GM21447 (cell line): ENCODE results near the gene SLC25A14.

Experiments
- ATAC-seq: cut with Tn5 transposase; IDR thresholded peaks from one replicate; pipeline ENCODE4 v1.9.1; 2021; ENCODE audit not compliant: unreplicated experiment

The SLC25A14 gene

GRCh38 chrX:130378024-130378669 lies 38.4 kb downstream of the SLC25A14 start:
- ATAC-seq: no peak

- ATAC-seq: no peak
These were observed 45.8 kb downstream of the SLC25A14 start, which contains the start of gene GPR119 for GRCh38 chrX:130385520-130385919. Gene GPR119, minus strand, starts transcription at chrX:130385674. Its CDS starts 227 bp downstream, at chrX:130385447.

GRCh38 chrX:130386408-130386808 lies 46.7 kb downstream of the SLC25A14 start:
- ATAC-seq: no peak

GRCh38 chrX:130393451-130394074 lies 53.8 kb downstream of the SLC25A14 start:
- ATAC-seq: no peak

GRCh38 chrX:130395341-130395740 lies 55.6 kb downstream of the SLC25A14 start:
- no peak for ATAC-seq

- ATAC-seq: peak; percentile 97
These were observed 61.9 kb downstream of the SLC25A14 start, which contains the start of gene RBMX2 for GRCh38 chrX:130401415-130402207. Gene RBMX2, plus strand, starts transcription at chrX:130401987. Its CDS starts 46 bp downstream, at chrX:130402033.

- no peak for ATAC-seq
These were observed 62.5 kb downstream of the SLC25A14 start for GRCh38 chrX:130402208-130402684.

GRCh38 chrX:130413415-130413814 lies 73.7 kb downstream of the SLC25A14 start:
- ATAC-seq: no peak

- no peak for ATAC-seq
These were observed 75.1 kb downstream of the SLC25A14 start for GRCh38 chrX:130414800-130415199.

GRCh38 chrX:130415201-130415600 lies 75.5 kb downstream of the SLC25A14 start:
- no peak for ATAC-seq

GRCh38 chrX:130416785-130417184 lies 77.1 kb downstream of the SLC25A14 start:
- ATAC-seq: no peak

GRCh38 chrX:130418066-130418465 lies 78.3 kb downstream of the SLC25A14 start:
- peak; percentile 40 for ATAC-seq

- peak; percentile 48 for ATAC-seq
These were observed 79.0 kb downstream of the SLC25A14 start for GRCh38 chrX:130418740-130419139.

- no peak for ATAC-seq
These were observed 79.5 kb downstream of the SLC25A14 start for GRCh38 chrX:130419263-130419662.
